ENCODE data around the gene EXOC6B. TPM values are rescaled to one million over a fixed set of nuclear protein-coding genes. Genes with fewer than 3 reads are reported as not detected.

EXOC6B gene
- total RNA-seq, 1 experiment from 2014 or later, result 18.5 TPM

- in situ Hi-C loops (cut with HindIII; ENCODE audit: low pct_unique_long_range_greater_than_20kb, low sequenced_read_pairs), result no loop called here
- no peak for DNase-seq (ENCODE audit: low read depth)
These were observed 699.4 kb downstream of the EXOC6B start for GRCh38 chr2:72126186-72127100.

Other genes with a start within 250 kb of the EXOC6B start
- gene SPR, start 61.4 kb upstream of the EXOC6B start, total RNA-seq (2014; rRNA removed; shearing (Covaris generic); ENCODE audit: low replicate concordance), result 120 and 123 TPM in 2 replicates
- 0.55 and 0.81 TPM in 2 replicates for gene EMX1, start 91.5 kb upstream of the EXOC6B start, total RNA-seq (2014; rRNA removed; shearing (Covaris generic); ENCODE audit: low replicate concordance)
- 8.6 and 13.8 TPM in 2 replicates for gene SFXN5, start 245.7 kb upstream of the EXOC6B start, total RNA-seq (2014; rRNA removed; shearing (Covaris generic); ENCODE audit: low replicate concordance)

Data from Caki2 (cell line).